GM19043 (cell line): ENCODE data around the gene SLC39A8.

Experiments
- ATAC-seq: cut with Tn5 transposase; IDR thresholded peaks from one replicate; pipeline ENCODE4 v1.9.1; 2021; ENCODE audit warnings: low read depth; ENCODE audit not compliant: unreplicated experiment

Gene SLC39A8

GRCh38 chr4:102342404-102343074 lies 2.7 kb downstream of the SLC39A8 start:
- ATAC-seq, result no peak

DNA sequence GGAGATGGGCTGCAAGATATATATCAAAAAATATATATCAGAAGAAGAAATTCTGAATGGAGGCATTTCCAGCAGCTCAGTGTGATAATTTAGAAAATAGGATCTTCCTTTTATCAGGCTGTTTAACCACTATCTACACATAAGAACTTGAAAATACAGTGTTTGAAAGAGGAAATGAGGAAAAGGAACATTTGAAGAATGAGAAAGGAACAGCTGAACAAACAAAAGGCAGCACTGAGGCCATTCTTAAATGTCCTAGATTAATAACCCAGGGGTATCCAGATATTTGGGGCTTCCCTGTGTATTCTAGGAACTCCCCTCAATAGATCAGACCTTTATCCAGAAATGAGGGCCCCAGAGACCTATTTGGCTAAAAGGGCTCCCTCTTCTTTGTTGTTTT lies 4.1 kb downstream of the SLC39A8 start:
- no peak for ATAC-seq

- ATAC-seq, result no peak
Observed at GRCh38 chr4:102339018-102339417, 6.3 kb downstream of the SLC39A8 start.

- ATAC-seq, result no peak
Observed at GRCh38 chr4:102338405-102338804, 6.9 kb downstream of the SLC39A8 start.

GRCh38 chr4:102335616-102336015 lies 9.7 kb downstream of the SLC39A8 start:
- no peak for ATAC-seq

- ATAC-seq, result no peak
Observed at GRCh38 chr4:102334624-102335023, 10.7 kb downstream of the SLC39A8 start.

DNA sequence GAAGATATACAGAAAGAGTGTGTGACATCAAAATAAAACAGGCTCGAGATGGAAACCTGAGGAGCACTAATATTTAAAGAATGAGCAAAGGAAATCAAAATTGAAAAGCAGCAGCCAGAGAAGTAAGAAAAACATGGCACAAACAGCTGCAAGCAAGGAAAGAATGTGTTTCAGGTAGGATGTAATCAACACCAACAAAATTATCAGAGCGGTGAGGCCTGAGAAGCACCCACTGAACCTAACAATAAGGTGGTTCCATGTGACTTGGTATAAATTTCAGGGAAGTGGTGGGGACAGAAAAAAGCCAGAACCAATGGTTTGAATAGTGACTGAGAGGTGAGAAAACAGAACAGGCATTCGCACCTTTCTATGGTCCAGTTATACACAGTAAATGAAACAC lies 11.5 kb downstream of the SLC39A8 start:
- no peak for ATAC-seq

- no peak for ATAC-seq
Observed at GRCh38 chr4:102328045-102328444, 17.2 kb downstream of the SLC39A8 start.

GRCh38 chr4:102326951-102327350 lies 18.3 kb downstream of the SLC39A8 start:
- no peak for ATAC-seq

DNA sequence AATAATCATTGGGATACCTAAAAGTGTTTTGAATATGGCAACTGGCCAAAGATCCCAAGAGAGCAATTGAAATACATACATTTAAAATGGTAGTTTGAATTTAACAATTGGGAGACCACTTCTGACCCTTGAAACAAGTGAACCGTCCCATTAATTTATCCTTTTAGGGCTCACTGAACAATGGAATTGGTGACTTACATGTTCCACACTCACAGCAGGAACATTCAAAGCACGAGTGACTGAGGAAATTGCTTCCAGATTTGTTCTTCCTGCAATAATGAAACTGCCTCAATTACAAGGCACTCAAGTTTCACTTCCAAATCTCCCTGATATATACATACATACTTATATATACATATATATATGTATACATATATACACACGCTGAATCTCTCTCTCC lies 20.6 kb downstream of the SLC39A8 start:
- ATAC-seq, result no peak

- ATAC-seq, result no peak
Observed at GRCh38 chr4:102322736-102323135, 22.5 kb downstream of the SLC39A8 start.

- ATAC-seq, result peak; percentile 90
Observed at GRCh38 chr4:102321260-102321995, 23.9 kb downstream of the SLC39A8 start.

DNA sequence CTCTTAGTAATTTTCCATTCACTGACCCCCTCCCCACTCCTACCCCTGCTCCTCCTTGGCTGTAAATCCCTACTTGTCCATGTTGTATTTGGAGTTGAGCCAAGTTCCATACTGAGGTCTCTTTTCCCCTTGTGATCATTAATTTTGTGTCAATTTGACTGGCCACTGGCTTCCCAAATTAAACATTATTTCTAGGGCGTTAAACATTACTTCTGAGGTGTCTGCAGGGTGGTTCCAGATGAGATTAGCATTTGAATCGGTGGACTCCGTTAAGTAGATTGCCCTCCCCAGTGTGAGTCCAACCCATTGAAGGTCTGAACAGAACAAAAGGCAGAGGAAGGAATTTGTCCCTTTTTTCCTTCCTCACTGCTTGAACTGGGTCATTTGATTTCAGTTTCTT lies 25.7 kb downstream of the SLC39A8 start:
- ATAC-seq, result no peak

DNA sequence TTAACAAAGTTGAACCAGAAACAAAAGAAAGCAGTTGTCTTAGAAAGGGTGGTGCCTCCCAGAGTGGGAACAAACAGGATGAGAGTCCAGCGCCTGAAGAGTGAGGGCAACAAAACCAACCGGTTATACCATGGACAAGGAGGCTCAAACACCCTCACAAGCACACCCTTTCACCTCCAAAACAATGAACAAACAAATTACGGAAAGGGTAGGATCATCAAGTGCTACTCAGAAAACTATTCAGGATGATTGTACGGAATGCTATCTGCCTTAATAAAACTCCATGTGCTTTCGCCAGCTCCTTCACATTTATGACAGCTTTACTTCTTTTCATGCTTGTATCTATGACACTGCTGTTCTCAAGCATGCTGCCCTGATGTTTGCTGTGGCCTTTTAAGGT lies 26.8 kb downstream of the SLC39A8 start:
- no peak for ATAC-seq

DNA sequence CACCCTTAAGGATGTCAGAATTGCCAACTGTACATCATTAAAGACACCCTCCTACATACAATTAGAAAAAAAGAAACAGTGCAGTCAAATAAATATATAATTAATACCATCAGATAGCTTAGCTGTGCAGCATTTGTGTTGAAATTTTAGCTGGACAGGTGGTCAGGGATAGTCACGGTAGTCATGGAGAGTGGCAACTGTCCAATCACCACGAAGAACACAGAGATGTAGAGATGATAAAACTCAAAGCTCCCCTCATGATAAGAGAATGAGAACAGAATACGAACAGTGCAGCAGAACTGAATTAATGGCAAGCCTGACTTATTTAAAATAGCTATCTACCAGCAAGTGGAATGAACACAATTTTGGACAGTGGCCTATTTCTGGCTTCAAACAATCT lies 27.2 kb downstream of the SLC39A8 start:
- no peak for ATAC-seq

GRCh38 chr4:102317459-102317858 lies 27.8 kb downstream of the SLC39A8 start:
- no peak for ATAC-seq

GRCh38 chr4:102316585-102316984 lies 28.7 kb downstream of the SLC39A8 start:
- no peak for ATAC-seq

DNA sequence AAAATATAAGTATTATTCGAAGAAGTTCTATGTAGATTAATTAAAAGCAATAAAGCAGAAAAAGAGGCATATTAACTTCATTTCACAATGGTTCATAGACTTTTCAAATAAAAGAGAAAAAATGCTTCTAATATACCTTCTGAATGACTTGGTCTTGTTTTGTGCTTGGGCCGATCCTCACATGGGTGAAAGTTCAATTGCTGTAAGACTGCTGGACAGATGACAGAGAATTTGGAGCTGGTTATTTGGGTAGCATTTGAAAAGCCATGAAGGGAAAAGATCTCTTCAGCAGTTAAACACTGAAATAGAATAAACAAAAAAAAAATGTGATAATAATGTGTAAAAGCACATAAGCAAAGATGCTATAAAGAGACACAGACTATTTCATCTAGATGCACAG lies 29.8 kb downstream of the SLC39A8 start:
- ATAC-seq, result no peak

DNA sequence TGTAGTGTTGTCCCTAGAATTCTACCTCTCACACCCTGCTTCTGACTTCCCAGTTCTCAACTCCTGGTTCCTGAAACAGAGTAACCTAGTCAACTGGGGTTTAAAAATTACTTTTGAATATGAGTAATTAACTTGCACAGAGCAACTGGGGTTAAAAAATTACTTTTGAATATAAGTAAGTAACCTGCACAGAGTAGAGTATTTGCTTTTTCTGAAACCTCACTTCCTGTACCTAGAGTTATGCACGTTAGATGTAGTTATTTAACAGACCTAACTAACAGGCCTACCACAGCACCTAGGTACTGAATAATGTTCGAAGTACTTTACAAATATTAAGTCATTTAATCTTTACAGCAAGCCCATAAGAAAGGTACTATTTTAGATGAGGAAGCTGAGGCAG lies 32.9 kb downstream of the SLC39A8 start:
- ATAC-seq, result no peak

- ATAC-seq, result no peak
Observed at GRCh38 chr4:102311912-102312311, 33.4 kb downstream of the SLC39A8 start.

GRCh38 chr4:102311407-102311806 lies 33.9 kb downstream of the SLC39A8 start:
- ATAC-seq, result no peak

- ATAC-seq, result no peak
Observed at GRCh38 chr4:102308032-102308799, 37.1 kb downstream of the SLC39A8 start.
